AML-193 (cell line): ENCODE measurements around the gene ID3.
"Not testable (repeated sequence)": the region's sequence is repeated elsewhere in the genome, so short reads cannot be mapped to it uniquely, and the experiment has no call there.

Experiments used
- DNase-seq, 2 experiments: peaks; one replicate each; lab custom pipeline; 2025; lab: John Stamatoyannopoulos, UW

The ID3 gene

GRCh38 chr1:23588749-23589548, 29.6 kb upstream of the ID3 start:
- no peak for DNase-seq

- peak; percentile 32 to 36 for DNase-seq
These were observed 26.2 kb upstream of the ID3 start for GRCh38 chr1:23585321-23586022.

- not testable (repeated sequence) for DNase-seq
These were observed 24.4 kb upstream of the ID3 start for GRCh38 chr1:23583727-23584126.

GRCh38 chr1:23582820-23583219, 23.5 kb upstream of the ID3 start:
- no peak for DNase-seq

- DNase-seq, result no peak
These were observed 21.9 kb upstream of the ID3 start for GRCh38 chr1:23581219-23581618.

GRCh38 chr1:23578997-23579363, 19.7 kb upstream of the ID3 start:
- no peak for DNase-seq

- DNase-seq, result no peak
These were observed 19.2 kb upstream of the ID3 start for GRCh38 chr1:23578311-23578996.

GRCh38 chr1:23577056-23578004, 18.0 kb upstream of the ID3 start:
- DNase-seq, result no peak

- DNase-seq, result no peak
These were observed 17.2 kb upstream of the ID3 start for GRCh38 chr1:23576338-23577055.

- no peak for DNase-seq
These were observed 16.0 kb upstream of the ID3 start for GRCh38 chr1:23575226-23575810.

GRCh38 chr1:23574265-23574754, 15.0 kb upstream of the ID3 start:
- DNase-seq, result no peak

- no peak for DNase-seq
These were observed 14.4 kb upstream of the ID3 start for GRCh38 chr1:23573574-23574182.

- DNase-seq, result no peak
These were observed 12.2 kb upstream of the ID3 start for GRCh38 chr1:23571465-23571864.

GRCh38 chr1:23570001-23570691, 10.8 kb upstream of the ID3 start:
- DNase-seq, result no peak

GRCh38 chr1:23568608-23569383, 9.5 kb upstream of the ID3 start:
- no peak for DNase-seq

GRCh38 chr1:23567996-23568607, 8.8 kb upstream of the ID3 start:
- DNase-seq, result no peak

- no peak for DNase-seq
These were observed 8.3 kb upstream of the ID3 start for GRCh38 chr1:23567629-23567995.

- DNase-seq, result no peak
These were observed 7.0 kb upstream of the ID3 start for GRCh38 chr1:23566304-23566703.
